ENCODE results near the gene DAP.
"Not testable (repeated sequence)": the region's sequence is repeated elsewhere in the genome, so short reads cannot be mapped to it uniquely, and the experiment has no call there.

The DAP gene

DNA sequence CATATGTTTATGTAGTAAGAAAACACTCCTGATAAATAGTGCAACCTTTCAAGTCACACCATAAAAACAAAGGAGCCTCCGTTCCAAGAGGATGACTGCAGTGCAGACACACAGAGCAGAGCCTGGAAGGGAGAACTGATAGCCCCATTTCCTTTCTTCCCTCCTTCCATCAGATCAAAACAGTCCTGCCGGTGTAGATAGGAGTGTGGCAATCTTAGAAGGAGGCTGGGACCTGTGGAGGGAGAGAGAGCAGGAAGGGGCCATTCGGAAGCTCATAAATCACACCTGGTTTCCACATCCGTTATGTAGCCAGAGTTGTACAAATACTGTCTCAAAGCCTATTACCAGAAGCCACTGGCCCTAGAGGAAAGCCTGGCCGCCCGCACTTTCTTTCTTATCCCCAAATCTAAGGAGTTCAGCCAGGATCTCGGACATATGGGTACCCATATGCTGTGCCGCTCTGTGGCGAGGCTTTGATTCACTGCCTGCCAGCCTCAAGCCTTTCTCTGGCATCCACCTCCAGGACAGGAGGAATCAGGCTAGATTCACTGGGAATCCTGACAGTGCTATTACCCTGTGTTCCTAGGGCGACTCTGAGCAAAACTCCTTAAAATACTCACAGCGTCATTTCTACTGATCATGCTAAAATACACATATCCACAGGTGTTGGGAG, 26.9 kb downstream of the DAP start:
- peak; percentile 56 to 82 for DNase-seq

DNA sequence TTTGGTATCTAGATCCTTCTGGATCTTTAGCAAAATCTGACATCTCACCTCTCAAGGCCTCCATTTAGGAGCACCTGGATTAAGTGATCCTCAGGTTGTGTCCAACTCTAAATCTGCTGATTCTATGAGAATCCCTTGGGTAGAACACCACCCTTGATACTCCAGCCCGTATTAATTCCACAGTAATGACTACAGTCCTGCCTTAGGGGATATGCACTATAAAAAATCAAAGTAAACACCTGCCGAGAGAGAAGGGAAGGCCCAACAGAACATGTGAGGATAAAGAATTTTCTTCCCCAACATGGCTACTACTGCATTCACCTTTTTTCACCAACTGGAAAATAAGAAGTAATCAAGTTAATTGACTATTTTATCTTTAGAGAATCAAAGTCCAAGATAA, 27.6 kb downstream of the DAP start:
- DNase-seq, result no peak

GRCh38 chr5:10731913-10732312, 29.1 kb downstream of the DAP start:
- no peak for DNase-seq

DNA sequence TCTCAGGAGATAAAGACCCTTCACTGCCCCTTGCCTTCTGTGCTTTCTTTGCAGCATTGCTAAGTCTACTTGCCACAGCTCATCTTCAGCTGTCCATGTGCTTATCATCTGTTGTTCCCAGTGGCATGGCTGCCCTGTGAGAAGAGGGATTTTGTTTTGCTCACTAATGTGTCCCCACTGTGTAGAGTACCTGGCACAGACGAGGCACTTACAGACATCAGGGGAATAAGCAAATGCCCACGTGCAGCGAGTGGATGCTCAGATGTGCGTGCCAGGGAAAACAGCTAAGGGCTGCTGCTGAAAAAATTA, 31.0 kb downstream of the DAP start:
- no peak for DNase-seq

DNA sequence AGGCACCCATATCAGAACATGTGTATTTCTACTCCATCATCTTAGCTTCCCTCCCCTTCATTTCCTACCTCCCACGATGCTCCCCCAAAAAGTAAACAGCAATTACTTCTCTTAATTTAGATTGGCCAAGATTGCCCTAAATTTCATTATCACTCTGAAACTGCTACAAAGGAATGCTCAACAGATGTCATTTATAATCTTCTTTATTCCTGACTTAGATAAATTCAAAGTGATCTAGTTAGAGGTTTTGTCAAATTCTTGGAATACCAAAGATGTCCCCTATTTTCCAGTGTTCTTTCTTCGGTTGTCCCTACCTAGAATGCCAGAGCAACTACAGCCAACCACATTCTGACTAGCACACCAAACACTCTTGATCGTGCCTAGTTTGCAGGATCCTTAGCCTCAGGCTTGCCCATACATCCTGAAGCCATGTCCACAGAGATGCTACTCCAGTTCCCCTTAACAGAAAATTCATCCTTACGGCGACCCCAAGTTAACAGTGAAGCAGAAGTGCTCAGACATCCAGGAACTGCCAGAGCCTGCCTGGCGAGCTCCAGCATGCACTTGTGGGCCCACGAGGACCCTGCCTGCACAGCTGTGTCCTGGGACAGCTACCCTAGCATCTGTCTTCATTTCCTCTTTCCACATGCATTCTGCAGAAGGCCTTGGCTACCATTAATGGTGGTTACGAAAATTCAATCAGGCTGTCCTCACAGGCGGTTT, 31.6 kb downstream of the DAP start:
- DNase-seq, result no peak

DNA sequence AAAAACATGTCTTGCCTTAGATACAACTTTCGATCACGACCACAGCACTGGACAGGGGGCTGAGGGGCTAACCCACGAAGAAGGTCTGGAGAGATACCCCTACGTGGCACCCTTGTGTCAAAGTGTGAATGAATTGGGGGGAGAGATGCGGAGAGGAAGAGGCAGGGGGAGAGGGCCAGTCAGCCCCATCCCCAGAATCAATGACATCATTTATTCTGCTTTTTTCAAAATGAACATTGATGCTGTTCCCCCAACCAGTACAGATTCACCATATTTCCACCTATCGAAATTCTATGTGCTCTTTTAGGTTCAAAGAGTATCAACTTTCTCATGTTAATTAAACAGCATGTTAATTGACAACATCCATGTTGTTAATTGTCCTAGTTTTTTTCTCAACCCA, 32.4 kb downstream of the DAP start:
- DNase-seq, result no peak

GRCh38 chr5:10727861-10728260, 33.2 kb downstream of the DAP start:
- DNase-seq, result no peak

DNA sequence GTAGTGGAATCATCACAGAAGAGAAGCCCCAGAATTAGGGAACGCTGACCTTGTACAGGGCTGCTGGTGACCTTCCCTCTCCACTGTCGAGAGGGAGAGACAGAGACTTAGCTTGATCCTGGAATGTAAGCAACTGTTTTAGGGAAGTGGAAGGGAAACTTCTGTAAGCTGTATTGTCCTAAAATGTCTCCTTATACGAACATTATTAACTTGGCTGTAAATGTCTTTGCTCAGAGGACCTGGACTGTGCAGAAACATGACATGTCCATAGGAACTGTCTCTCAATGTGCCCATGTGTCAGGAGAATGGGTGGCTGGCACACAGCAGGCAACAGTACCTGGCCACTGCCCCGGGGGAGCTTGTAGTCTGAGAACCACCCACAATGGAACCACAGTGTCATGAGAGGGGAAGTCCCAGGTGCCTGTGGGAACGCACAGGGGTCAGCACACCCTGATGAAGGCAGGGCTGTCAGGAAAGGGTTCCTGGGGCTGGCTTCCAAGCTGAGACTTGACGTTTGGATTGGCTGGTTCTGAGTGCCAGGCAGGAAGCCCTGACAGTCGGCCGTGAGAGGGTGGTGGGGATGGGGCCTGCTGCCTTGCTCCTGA, 34.0 kb downstream of the DAP start:
- no peak for DNase-seq

DNA sequence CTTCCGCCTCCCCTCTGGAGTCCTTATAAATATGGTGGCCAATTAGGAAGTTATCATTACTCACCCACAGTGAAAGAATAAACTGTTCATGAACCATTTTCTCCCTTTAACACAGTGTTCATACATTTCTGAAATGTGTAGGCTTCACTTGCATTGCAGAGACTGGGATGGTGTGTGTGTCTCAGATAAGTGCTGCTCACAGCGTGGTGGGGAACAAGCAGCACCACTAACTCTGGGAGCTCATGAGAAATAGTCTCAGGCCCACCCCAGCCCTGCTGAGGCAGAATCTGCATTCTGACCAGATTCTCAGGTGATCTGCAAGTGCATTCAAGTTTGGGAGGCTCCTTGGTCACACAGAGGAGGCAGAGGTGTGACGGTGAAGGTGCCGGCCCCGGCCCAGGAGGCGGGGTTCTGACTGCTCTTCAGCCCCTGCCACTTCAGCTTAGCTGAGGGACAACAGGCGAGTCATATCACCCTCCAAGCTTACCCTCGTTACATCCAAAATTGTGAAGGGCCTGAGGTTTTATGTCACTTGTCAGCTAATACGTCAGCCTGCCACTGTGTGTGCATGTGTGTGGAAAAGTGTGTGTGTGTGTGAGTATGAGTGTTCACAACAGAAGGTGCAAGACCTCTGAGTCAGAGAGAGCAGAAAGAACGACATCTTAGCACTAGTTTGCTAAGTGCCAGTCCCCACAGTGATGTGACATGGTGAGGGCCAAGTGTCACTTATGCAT, 34.7 kb downstream of the DAP start:
- DNase-seq, result no peak

GRCh38 chr5:10725636-10726035, 35.4 kb downstream of the DAP start:
- DNase-seq, result no peak

GRCh38 chr5:10724781-10725507, 36.1 kb downstream of the DAP start:
- no peak for DNase-seq

DNA sequence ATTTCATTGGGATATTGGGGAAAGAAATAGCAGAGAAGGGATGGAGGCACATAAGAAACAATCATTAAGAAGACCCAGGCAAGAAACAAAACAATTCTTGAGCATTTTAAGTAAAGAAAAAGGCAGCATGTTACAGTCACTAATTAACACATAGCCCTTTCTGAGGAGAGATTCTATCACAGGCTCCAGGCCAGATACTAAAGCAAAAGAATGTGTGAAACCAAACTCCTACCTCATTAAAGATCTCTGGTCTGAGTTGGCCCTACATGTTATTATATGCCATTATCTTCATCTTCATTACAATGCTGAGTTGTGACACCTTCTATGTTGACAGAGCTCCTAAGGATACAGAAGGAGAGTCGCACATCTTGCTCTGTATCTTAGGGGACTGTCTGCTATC, 37.5 kb downstream of the DAP start:
- DNase-seq, result no peak

DNA sequence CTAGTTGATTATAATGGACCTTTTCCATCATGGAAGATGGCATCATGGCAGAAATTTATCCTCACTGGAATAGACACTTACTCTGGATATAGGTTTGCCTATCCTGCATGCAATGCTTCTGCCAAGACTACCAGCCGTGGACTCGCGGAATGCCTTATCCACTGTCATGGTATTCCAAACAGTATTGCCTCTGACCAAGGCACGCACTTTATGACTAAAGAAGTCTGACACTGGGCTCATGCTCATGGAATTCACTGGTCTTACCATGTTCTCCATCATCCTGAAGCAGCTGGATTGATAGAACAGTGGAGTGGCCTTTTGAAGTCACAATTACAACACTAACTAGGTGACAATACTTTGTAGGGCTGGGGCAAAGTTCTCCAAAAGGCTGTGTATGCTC, 40.3 kb downstream of the DAP start:
- DNase-seq, result not testable (repeated sequence)

GRCh38 chr5:10719965-10720364, 41.1 kb downstream of the DAP start:
- DNase-seq, result no peak

- DNase-seq, result not testable (repeated sequence)
These were observed 42.4 kb downstream of the DAP start for GRCh38 chr5:10718617-10719016.

- DNase-seq, result not testable (repeated sequence)
These were observed 44.2 kb downstream of the DAP start for GRCh38 chr5:10716825-10717224.

DNA sequence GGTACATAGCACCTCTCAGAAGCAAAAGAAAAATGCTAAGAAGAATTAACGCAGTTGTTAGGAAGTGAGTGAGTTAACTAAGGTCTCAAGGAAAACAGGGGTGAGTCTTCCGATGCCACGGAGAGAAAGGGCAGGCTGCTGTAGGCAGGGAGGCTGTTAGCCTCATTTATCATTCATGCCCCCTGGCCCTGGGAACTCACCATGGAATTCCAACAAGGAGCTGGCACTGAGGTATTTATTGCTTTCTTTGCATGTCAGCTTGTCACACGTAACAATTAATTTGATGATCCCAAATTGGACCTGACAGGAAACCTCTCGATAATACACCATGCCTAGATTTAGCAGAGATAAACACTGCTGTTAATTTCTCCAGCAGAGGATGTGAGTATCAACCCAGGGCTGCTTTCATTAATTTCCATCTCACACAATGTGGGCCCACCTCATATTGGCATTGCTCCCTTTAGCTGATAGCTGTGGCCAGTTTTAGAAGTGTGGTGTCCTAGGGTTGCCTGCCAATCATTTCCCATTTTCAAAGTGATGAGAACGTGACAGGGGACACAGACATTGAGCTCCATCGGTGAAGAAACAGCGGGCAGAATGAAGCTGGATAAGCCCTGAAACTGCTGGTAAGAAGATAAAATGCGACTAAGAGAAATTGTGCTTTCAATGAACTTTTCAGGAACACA, 45.3 kb downstream of the DAP start:
- no peak for DNase-seq

- DNase-seq, result no peak
These were observed 48.3 kb downstream of the DAP start for GRCh38 chr5:10712574-10713366.

- DNase-seq, result no peak
These were observed 49.5 kb downstream of the DAP start for GRCh38 chr5:10711562-10711961.

- DNase-seq, result no peak
These were observed 50.4 kb downstream of the DAP start for GRCh38 chr5:10710513-10711128.

- no peak for DNase-seq
These were observed 51.1 kb downstream of the DAP start for GRCh38 chr5:10709933-10710332.

Data from cerebellar nuclear complex (tissue), 1 donor.